DOHH2 (cell line): ENCODE measurements around the gene PLEKHG4.

Experiments
- H3F3A ChIP-seq: fragments of 200-600 bp; sonication (generic), shearing (Covaris generic); 2 replicates; pipeline ENCODE4 v1.6.0; 2016; ENCODE audit warnings: antibody characterized with exemption, mild to moderate bottlenecking; ENCODE audit not compliant: control insufficient read depth, insufficient read depth
- H3K27ac ChIP-seq: fragments of 200-600 bp; sonication (generic); 2 replicates; pipeline ENCODE4 v1.5.1; 2014; ENCODE audit warnings: low read depth, mild to moderate bottlenecking, low read length, moderate library complexity
- H3K27me3 ChIP-seq: fragments of 200-600 bp; sonication (generic); 2 replicates; pipeline ENCODE4 v1.6.1; 2014; ENCODE audit warnings: mild to moderate bottlenecking, low read length, mixed read lengths; ENCODE audit not compliant: control insufficient read depth
- H3K36me3 ChIP-seq: fragments of 200-600 bp; sonication (generic); 2 replicates; pipeline ENCODE4 v1.6.1; 2014; ENCODE audit warnings: mild to moderate bottlenecking, low read length, moderate library complexity, mixed read lengths; ENCODE audit not compliant: control insufficient read depth
- H3K4me1 ChIP-seq: fragments of 200-600 bp; sonication (generic); 2 replicates; pipeline ENCODE4 v1.6.1; 2014; ENCODE audit warnings: mild to moderate bottlenecking, low read length, mixed read lengths; ENCODE audit not compliant: control insufficient read depth
- H3K4me2 ChIP-seq: fragments of 200-600 bp; sonication (generic); 2 replicates; pipeline ENCODE4 v1.6.0; 2014; ENCODE audit warnings: mild to moderate bottlenecking, low read length, moderate library complexity
- H3K4me3 ChIP-seq: fragments of 200-600 bp; sonication (generic); 2 replicates; pipeline ENCODE4 v1.5.1; 2014; ENCODE audit warnings: mild to moderate bottlenecking, low read length, mixed read lengths
- H3K79me2 ChIP-seq: fragments of 200-600 bp; sonication (generic); 2 replicates; pipeline ENCODE4 v1.6.1; 2014; ENCODE audit warnings: mild to moderate bottlenecking, low read length, mixed read lengths; ENCODE audit not compliant: control insufficient read depth
- H3K9me2 ChIP-seq: fragments of 200-600 bp; sonication (generic); replicated peaks from 2 replicates; pipeline ENCODE4 v1.6.1; 2014; ENCODE audit warnings: mild to moderate bottlenecking, low read length, mixed read lengths; ENCODE audit not compliant: control insufficient read depth
- H3K9me3 ChIP-seq: fragments of 200-600 bp; sonication (generic); 2 replicates; pipeline ENCODE4 v1.6.1; 2014; ENCODE audit warnings: antibody characterized with exemption, low read length, mixed read lengths; ENCODE audit not compliant: control insufficient read depth, insufficient read depth
- H4K20me1 ChIP-seq: fragments of 200-600 bp; sonication (generic); 2 replicates; pipeline ENCODE4 v1.6.0; 2014; ENCODE audit warnings: low read depth, mild to moderate bottlenecking, antibody characterized with exemption, low read length, moderate library complexity; ENCODE audit not compliant: control insufficient read depth, insufficient read depth
- EZH2phosphoT487 ChIP-seq: fragments of 200-600 bp; sonication (generic); IDR thresholded peaks from 2 replicates; pipeline ENCODE4 v1.6.1; 2017; ENCODE audit warnings: borderline replicate concordance, mild to moderate bottlenecking, antibody characterized with exemption, low read length, moderate library complexity, mixed read lengths
- TF ChIP-seq, protein P1 (sequence below): fragments of 200-600 bp; sonication (generic); IDR thresholded peaks from one replicate; pipeline ENCODE4 v1.5.1; 2014; ENCODE audit warnings: antibody characterized with exemption, mild to moderate bottlenecking, low read depth, low read length; ENCODE audit not compliant: poor library complexity, severe bottlenecking

PLEKHG4 gene

GRCh38 chr16:67238278-67238575 is 41.1 kb upstream of the PLEKHG4 start:
- Histone ChIP-seq H3F3A (no peaks in the 10 kb centered on the region), H3K4me2 (no peak overlapping the region), H3K9me3 (no peaks in the 10 kb centered on the region), H3K9me2 (no peaks in the 10 kb centered on the region), H3K4me1 (peaks cover 5% of the 10 kb centered on the region), H3K79me2 (no peaks in the 10 kb centered on the region; the same call in 1 of the 2 replicates), H3K36me3 (peaks cover 12% of the 10 kb centered on the region), H4K20me1 (peaks cover 5% of the 10 kb centered on the region; the same call in 1 of the 2 replicates), H3K4me3 (no peak overlapping the region), H3K27ac (no peak overlapping the region), H3K27me3 (no peaks in the 10 kb centered on the region)
- TF ChIP-seq EZH2phosphoT487 = no peak
- TF ChIP-seq, protein P1, sequence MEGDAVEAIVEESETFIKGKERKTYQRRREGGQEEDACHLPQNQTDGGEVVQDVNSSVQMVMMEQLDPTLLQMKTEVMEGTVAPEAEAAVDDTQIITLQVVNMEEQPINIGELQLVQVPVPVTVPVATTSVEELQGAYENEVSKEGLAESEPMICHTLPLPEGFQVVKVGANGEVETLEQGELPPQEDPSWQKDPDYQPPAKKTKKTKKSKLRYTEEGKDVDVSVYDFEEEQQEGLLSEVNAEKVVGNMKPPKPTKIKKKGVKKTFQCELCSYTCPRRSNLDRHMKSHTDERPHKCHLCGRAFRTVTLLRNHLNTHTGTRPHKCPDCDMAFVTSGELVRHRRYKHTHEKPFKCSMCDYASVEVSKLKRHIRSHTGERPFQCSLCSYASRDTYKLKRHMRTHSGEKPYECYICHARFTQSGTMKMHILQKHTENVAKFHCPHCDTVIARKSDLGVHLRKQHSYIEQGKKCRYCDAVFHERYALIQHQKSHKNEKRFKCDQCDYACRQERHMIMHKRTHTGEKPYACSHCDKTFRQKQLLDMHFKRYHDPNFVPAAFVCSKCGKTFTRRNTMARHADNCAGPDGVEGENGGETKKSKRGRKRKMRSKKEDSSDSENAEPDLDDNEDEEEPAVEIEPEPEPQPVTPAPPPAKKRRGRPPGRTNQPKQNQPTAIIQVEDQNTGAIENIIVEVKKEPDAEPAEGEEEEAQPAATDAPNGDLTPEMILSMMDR = no peak

DNA sequence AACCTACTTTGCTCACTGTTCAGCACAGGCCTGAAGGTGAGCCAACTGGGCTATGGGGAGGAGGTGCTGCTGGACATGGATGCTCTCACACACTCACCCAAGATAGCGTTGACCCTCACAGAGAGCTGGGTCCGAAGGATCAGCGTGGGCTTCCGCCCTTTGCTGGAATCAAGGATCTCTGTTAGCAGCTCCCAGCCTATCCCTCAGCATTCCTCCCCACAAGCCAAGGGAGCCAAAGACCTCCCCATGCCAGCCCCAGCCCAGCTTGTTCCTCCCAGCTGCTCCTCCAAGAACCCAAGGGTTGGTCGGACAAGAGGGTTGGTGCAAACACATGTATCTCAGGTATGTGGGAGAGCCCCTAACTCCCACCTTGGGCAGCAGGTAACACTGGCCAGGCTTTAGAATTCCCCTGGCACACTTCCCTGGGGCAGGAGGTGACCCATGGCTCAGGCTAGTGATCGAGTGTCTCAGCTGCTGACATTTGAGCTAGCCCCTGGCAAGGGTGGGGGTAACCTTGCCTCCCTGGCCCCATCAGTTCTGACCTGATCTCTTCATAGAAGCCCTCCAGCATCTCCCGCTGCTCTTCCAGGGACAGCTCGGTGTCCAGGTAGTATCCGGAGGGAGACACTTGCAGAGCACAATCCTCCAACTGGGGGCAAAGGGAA is 40.4 kb upstream of the PLEKHG4 start:
- no peak for TF ChIP-seq EZH2phosphoT487
- TF ChIP-seq, protein P1 = no peak
- Histone ChIP-seq H3K9me3 (no peaks in the 10 kb centered on the region), H3K4me3 (no peak overlapping the region), H3K4me2 (no peak overlapping the region), H4K20me1 (peaks cover 5% of the 10 kb centered on the region; the same call in 1 of the 2 replicates), H3K4me1 (peaks cover 11% of the 10 kb centered on the region), H3K27me3 (no peaks in the 10 kb centered on the region), H3F3A (no peaks in the 10 kb centered on the region), H3K36me3 (peaks cover 12% of the 10 kb centered on the region), H3K79me2 (peaks cover 6% of the 10 kb centered on the region), H3K27ac (no peak overlapping the region), H3K9me2 (no peaks in the 10 kb centered on the region)

- Histone ChIP-seq H3K4me2 (no peak overlapping the region), H3K79me2 (peaks cover 8% of the 10 kb centered on the region), H4K20me1 (peaks cover 8% of the 10 kb centered on the region), H3F3A (peaks cover 4% of the 10 kb centered on the region; the same call in 1 of the 2 replicates), H3K9me2 (no peaks in the 10 kb centered on the region), H3K4me1 (peaks cover 27% of the 10 kb centered on the region), H3K27me3 (no peaks in the 10 kb centered on the region), H3K9me3 (no peaks in the 10 kb centered on the region), H3K27ac (no peak overlapping the region), H3K4me3 (no peak overlapping the region), H3K36me3 (peaks cover 12% of the 10 kb centered on the region)
- TF ChIP-seq, protein P1 = no peak
- TF ChIP-seq EZH2phosphoT487 = no peak
These were observed 38.8 kb upstream of the PLEKHG4 start for GRCh38 chr16:67240506-67240905.
